Embryonic facial prominence (tissue), 1 donor: ENCODE data around the gene TSPYL2.

Source experiments
- DNase-seq: peaks from one replicate; pipeline ENCODE4 v3.0.0-alpha.2; 2016; ENCODE audit errors: extremely low spot score

The TSPYL2 gene

GRCh38 chrX:53080628-53081580 lies 1.3 kb upstream of the TSPYL2 start:
- no peak for DNase-seq

GRCh38 chrX:53082773-53083616 lies 828 bp downstream of the TSPYL2 start:
- DNase-seq, result no peak

GRCh38 chrX:53084043-53084570 lies 1.9 kb downstream of the TSPYL2 start:
- DNase-seq, result no peak

- DNase-seq, result no peak
These were observed 2.7 kb downstream of the TSPYL2 start for GRCh38 chrX:53084863-53085262.

GRCh38 chrX:53085661-53086229 lies 3.6 kb downstream of the TSPYL2 start:
- no peak for DNase-seq

GRCh38 chrX:53086464-53086863 lies 4.3 kb downstream of the TSPYL2 start:
- no peak for DNase-seq

- DNase-seq, result no peak
These were observed 5.2 kb downstream of the TSPYL2 start for GRCh38 chrX:53087388-53087831.

GRCh38 chrX:53088136-53088974 lies 6.2 kb downstream of the TSPYL2 start:
- DNase-seq, result peak; percentile 62

- no peak for DNase-seq
These were observed 7.2 kb downstream of the TSPYL2 start for GRCh38 chrX:53089224-53089842.

GRCh38 chrX:53089925-53090324 lies 7.8 kb downstream of the TSPYL2 start:
- no peak for DNase-seq

- no peak for DNase-seq
These were observed 9.2 kb downstream of the TSPYL2 start for GRCh38 chrX:53091354-53091753.

GRCh38 chrX:53093177-53093655 lies 11.0 kb downstream of the TSPYL2 start:
- no peak for DNase-seq

- peak; percentile 81 for DNase-seq
These were observed 11.8 kb downstream of the TSPYL2 start, which contains the start of gene KANTR for GRCh38 chrX:53093748-53094581. KANTR (plus strand) TSS chrX:53094142; CDS start chrX:53124273, 30,131 bp downstream.

- no peak for DNase-seq
These were observed 12.4 kb downstream of the TSPYL2 start for GRCh38 chrX:53094582-53094905.

- DNase-seq, result no peak
These were observed 13.6 kb downstream of the TSPYL2 start for GRCh38 chrX:53095796-53096195.

GRCh38 chrX:53114864-53115549 lies 32.8 kb downstream of the TSPYL2 start:
- DNase-seq, result no peak

- DNase-seq, result no peak
These were observed 33.3 kb downstream of the TSPYL2 start for GRCh38 chrX:53115550-53115874.

GRCh38 chrX:53116101-53116500 lies 33.9 kb downstream of the TSPYL2 start:
- DNase-seq, result no peak

GRCh38 chrX:53122013-53122412 lies 39.8 kb downstream of the TSPYL2 start:
- DNase-seq, result no peak
